Aorta (tissue), 5 donors: ENCODE data around the gene CNTLN. TPM values are rescaled to one million over a fixed set of nuclear protein-coding genes. Genes with fewer than 3 reads are reported as not detected.
"Not testable (repeated sequence)": the region's sequence is repeated elsewhere in the genome, so short reads cannot be mapped to it uniquely, and the experiment has no call there.

ENCODE experiments used
- ATAC-seq: fragments of 200-7000 bp; cut with Tn5 transposase; one replicate; pipeline ENCODE4 v1.9.1; 2022; ENCODE audit warnings: moderate library complexity; ENCODE audit not compliant: low FRiP score
- DNase-seq, 2 donors: peaks; one replicate each; pipeline ENCODE4 v3.0.0-alpha.2; 2020
- H3K27ac ChIP-seq, 2 donors: one replicate each; pipeline ENCODE4 v1.5.1; 2013; ENCODE audit warnings: low read length in 2 of 2, mild to moderate bottlenecking in 2 of 2, moderate library complexity in 2 of 2, control low read depth in 1 of 2, inconsistent platforms in 1 of 2, low read depth in 1 of 2
- H3K27me3 ChIP-seq, 2 donors: one replicate each; pipeline ENCODE4 v1.6.1; 2013; ENCODE audit warnings: control low read depth in 1 of 2, low read length in 1 of 2, mild to moderate bottlenecking in 1 of 2, moderate library complexity in 1 of 2; ENCODE audit not compliant: insufficient read depth in 2 of 2, control insufficient read depth in 1 of 2
- H3K36me3 ChIP-seq, 2 donors: one replicate each; pipeline ENCODE4 v1.6.1; 2013; ENCODE audit warnings: control low read depth in 1 of 2, low read length in 1 of 2, mild to moderate bottlenecking in 1 of 2; ENCODE audit not compliant: insufficient read depth in 2 of 2, control insufficient read depth in 1 of 2
- H3K4me1 ChIP-seq, 2 donors: one replicate each; pipeline ENCODE4 v1.6.1; 2013; ENCODE audit warnings: low read length in 2 of 2, control low read depth in 1 of 2, mild to moderate bottlenecking in 1 of 2, moderate library complexity in 1 of 2; ENCODE audit not compliant: insufficient read depth in 2 of 2, control insufficient read depth in 1 of 2
- H3K4me3 ChIP-seq, 2 donors: one replicate each; pipeline ENCODE4 v1.5.1; 2013; ENCODE audit warnings: low read length in 2 of 2, control low read depth in 1 of 2, mild to moderate bottlenecking in 1 of 2
- H3K9me3 ChIP-seq: one replicate; pipeline ENCODE4 v1.6.1; 2013; ENCODE audit warnings: mild to moderate bottlenecking, low read length; ENCODE audit not compliant: control insufficient read depth
- WGBS, 2 donors: extraction: QIAGEN DNeasy Blood & Tissue Kit; methylation state at CpG; one replicate each; pipeline ENCODE4 v1.1.7; 2013; 5-methylcytosine and 5-hydroxymethylcytosine counted together
- intact Hi-C, 2 donors: fragments of 100-400 bp; cut with DNase I; formaldehyde crosslinking; loops; one replicate each; pipeline versions ENCODE4 v1.14.2 to v1.15.0; 2022
- polyA plus RNA-seq, 2 donors: library from polyadenylated mRNA; stranded (reverse); fragments of 200-250 nt; gene quantifications; one replicate each; pipeline ENCODE4 v1.2.3, GENCODE V29; 2013
- total RNA-seq, 2 donors: library from RNA; stranded (reverse); fragmentation: NEBNext Ultra II Directional; extraction: Animal tissue kit (Norgen Biotek cat#: 25700); gene quantifications; one replicate each; pipeline ENCODE4 v1.2.1, GENCODE V29; 2021
- donor health status: healthy with polysubstance abuse.
- donor health status: Bipolar disorder and iron deficiency.
- donor health status: DM: no; HTN: no; CAD: no.
- donor health status: DM: no; HTN: no; CAD: no.
- donor health status: DM: yes; HTN: yes; CAD: no.

CNTLN gene
- total and polyA plus RNA-seq, 4 donors = 2.6 to 17.0 (median 8.6) TPM

- Histone ChIP-seq H3K36me3 (peaks cover 0 to 3% of the 10 kb centered on the region in 2 donors), H3K4me1 (no peaks in the 10 kb centered on the region), H3K9me3 (no peaks in the 10 kb centered on the region), H3K4me3 (no peak overlapping the region), H3K27me3 (no peaks in the 10 kb centered on the region), H3K27ac (no peak overlapping the region)
- DNase-seq (no peak), ATAC-seq (no peak)
- 89 to 96% methylated on average over 7 of the region's 7 CpGs for WGBS, 2 donors
- intact Hi-C loops = no loop called here
Observed at GRCh38 chr9:17436854-17437253, 302.0 kb downstream of the CNTLN start.

GRCh38 chr9:17437813-17438212 is 303.0 kb downstream of the CNTLN start:
- Histone ChIP-seq H3K27ac (no peak overlapping the region), H3K9me3 (no peaks in the 10 kb centered on the region), H3K27me3 (no peaks in the 10 kb centered on the region), H3K4me3 (no peak overlapping the region), H3K36me3 (peaks cover 0 to 3% of the 10 kb centered on the region in 2 donors), H3K4me1 (no peaks in the 10 kb centered on the region)
- ATAC-seq = no peak
- WGBS, 2 donors = 95 to 96% methylated on average over 2 of the region's 2 CpGs
- DNase-seq = no peak
- intact Hi-C loops = no loop called here

- H3K36me3 ChIP-seq, H3K27ac ChIP-seq, H3K4me1 ChIP-seq, intact Hi-C loops, ATAC-seq, H3K4me3 ChIP-seq, DNase-seq, H3K27me3 ChIP-seq, H3K9me3 ChIP-seq: not testable (repeated sequence)
- WGBS, 2 donors = 81 to 86% methylated on average over 3 of the region's 3 CpGs
Observed at GRCh38 chr9:17445126-17445525, 310.3 kb downstream of the CNTLN start.

GRCh38 chr9:17453751-17454150 is 318.9 kb downstream of the CNTLN start:
- WGBS, 2 donors = 94 to 95% methylated on average over 5 of the region's 5 CpGs
- Histone ChIP-seq H3K36me3 (no peaks in the 10 kb centered on the region), H3K4me1 (no peaks in the 10 kb centered on the region), H3K27me3 (no peaks in the 10 kb centered on the region), H3K27ac (no peak overlapping the region), H3K9me3 (no peaks in the 10 kb centered on the region), H3K4me3 (no peak overlapping the region)
- intact Hi-C loops = no loop called here
- no peak for DNase-seq
- no peak for ATAC-seq

- Histone ChIP-seq H3K4me3 (no peak overlapping the region), H3K9me3 (no peaks in the 10 kb centered on the region), H3K4me1 (no peaks in the 10 kb centered on the region), H3K36me3 (no peaks in the 10 kb centered on the region), H3K27me3 (no peaks in the 10 kb centered on the region), H3K27ac (no peak overlapping the region)
- WGBS, 2 donors = 42% methylated on average over 5 of the region's 5 CpGs
- DNase-seq (no peak), ATAC-seq (no peak)
- intact Hi-C loops = loop anchor here (5.0 kb wide), 2 partner anchors 346 to 1586 kb away; no protein-coding TSS in a partner anchor
Observed at GRCh38 chr9:17462869-17463464, 328.1 kb downstream of the CNTLN start.

- H3K36me3 ChIP-seq = peaks cover 0 to 5% of the 10 kb centered on the region in 2 donors
Observed at GRCh38 chr9:17470036-17470813, 335.4 kb downstream of the CNTLN start.

GRCh38 chr9:17472126-17472525 is 337.3 kb downstream of the CNTLN start:
- Histone ChIP-seq H3K4me1 (no peaks in the 10 kb centered on the region), H3K36me3 (peaks cover 0 to 5% of the 10 kb centered on the region in 2 donors), H3K27ac (no peak overlapping the region), H3K9me3 (no peaks in the 10 kb centered on the region), H3K4me3 (no peak overlapping the region), H3K27me3 (no peaks in the 10 kb centered on the region)
- 97 to 100% methylated on average over 2 of the region's 2 CpGs for WGBS, 2 donors
- DNase-seq = no peak
- ATAC-seq = no peak
- intact Hi-C loops = no loop called here

More at GRCh38 chr9:17470036-17470813, 335.4 kb downstream of the CNTLN start:
- Histone ChIP-seq H3K27me3 (no peaks in the 10 kb centered on the region), H3K27ac (no peak overlapping the region), H3K4me3 (no peak overlapping the region), H3K4me1 (no peaks in the 10 kb centered on the region), H3K9me3 (no peaks in the 10 kb centered on the region)
- intact Hi-C loops = no loop called here
- no peak for DNase-seq
- ATAC-seq = no peak
- 87 to 88% methylated on average over 5 of the region's 5 CpGs for WGBS, 2 donors

GRCh38 chr9:17476401-17476800 is 341.6 kb downstream of the CNTLN start:
- Histone ChIP-seq H3K36me3 (peaks cover 0 to 1% of the 10 kb centered on the region in 2 donors), H3K4me1 (no peaks in the 10 kb centered on the region), H3K9me3 (no peaks in the 10 kb centered on the region), H3K27me3 (no peaks in the 10 kb centered on the region), H3K27ac (no peak overlapping the region), H3K4me3 (no peak overlapping the region)
- intact Hi-C loops = no loop called here
- ATAC-seq (no peak), DNase-seq (no peak)

GRCh38 chr9:17477816-17478215 is 343.0 kb downstream of the CNTLN start:
- no peak for ATAC-seq
- DNase-seq = no peak
- intact Hi-C loops = no loop called here
- Histone ChIP-seq H3K9me3 (no peaks in the 10 kb centered on the region), H3K27me3 (no peaks in the 10 kb centered on the region), H3K4me1 (no peaks in the 10 kb centered on the region), H3K27ac (no peak overlapping the region), H3K4me3 (no peak overlapping the region), H3K36me3 (peaks cover 0 to 1% of the 10 kb centered on the region in 2 donors)
